Motor neuron (in vitro differentiated cells): Measurements from ENCODE around the gene TRMT61A. TPM values are rescaled to one million over a fixed set of nuclear protein-coding genes. Genes with fewer than 3 reads are reported as not detected.

ENCODE experiments used
- ATAC-seq, 8 experiments: fragments of 200-7000 bp; cut with Tn5 transposase; replicated peaks in 6 of 8; 2 replicates each; pipeline ENCODE4 v1.8.0; 2021; ENCODE audit warnings: mild to moderate bottlenecking in 8 of 8, moderate library complexity in 8 of 8
- H3K27ac ChIP-seq, 2 donors: fragments of 250-450 bp; sonication (Bioruptor Pico); 2 replicates each; pipeline ENCODE4 v1.9.0; 2021; ENCODE audit warnings: antibody characterized with exemption in 2 of 2, mild to moderate bottlenecking in 2 of 2, moderate library complexity in 1 of 2
- H3K4me1 ChIP-seq, 2 donors: fragments of 250-450 bp; sonication (Bioruptor Pico); replicated peaks in 1 of 2; 2 replicates each; pipeline ENCODE4 v1.6.1; 2021; ENCODE audit warnings: antibody characterized with exemption in 2 of 2, mild to moderate bottlenecking in 2 of 2, moderate library complexity in 1 of 2
- H3K4me3 ChIP-seq, 5 donors: fragments of 250-450 bp; sonication (Bioruptor Pico); 2 replicates each; pipeline ENCODE4 v1.9.0; 2021; ENCODE audit warnings: antibody characterized with exemption in 5 of 5, mild to moderate bottlenecking in 5 of 5, moderate library complexity in 4 of 5
- WGBS, 10 experiments: fragments of 450-650 bp; shearing (Covaris generic); methylation state at CpG; one replicate each; pipeline ENCODE4 v1.0.0; 2022; 5-methylcytosine and 5-hydroxymethylcytosine counted together
- in situ Hi-C, 9 experiments: fragments of 400-800 bp; cut with MboI; loops; one replicate each; pipeline ENCODE4 v1.15.0; 2021; ENCODE audit warnings: low sequenced_read_pairs in 9 of 9, low pct_unique_long_range_greater_than_20kb in 2 of 9; ENCODE audit not compliant: unreplicated experiment in 9 of 9
- total RNA-seq, 8 experiments: library from RNA; unstranded; fragments of 300-600 nt; gene quantifications; 2 replicates each; pipeline versions ENCODE4 v1.2.3 to v1.2.4, GENCODE V29; 2022

The TRMT61A gene
- total RNA-seq, 8 experiments from 2014 or later, result 5.3 to 14.6 (median 10.2) TPM

- Histone ChIP-seq H3K4me3 (no peak overlapping the region), H3K27ac (peak overlapping the region in 1 of 2 donors; percentile 44), H3K4me1 (peaks cover 0 to 8% of the 10 kb centered on the region in 2 donors)
- ATAC-seq, result peak; percentile 96 to 99 (median 99)
- WGBS, 10 experiments, result 0 to 58% (median 14%) methylated on average over 1 to 10 of the region's 17 CpGs; no CpG with 5 or more reads in 1 of the 10 experiments
- in situ Hi-C loops, result no loop called here
Measured at GRCh38 chr14:103500148-103500990, 28.6 kb upstream of the TRMT61A start.

- Histone ChIP-seq H3K4me3 (no peak overlapping the region), H3K4me1 (peaks cover 0 to 8% of the 10 kb centered on the region in 2 donors), H3K27ac (no peak overlapping the region)
- no peak for ATAC-seq
- 60 to 100% (median 97%) methylated on average over 1 to 9 of the region's 11 CpGs for WGBS, 10 experiments
- in situ Hi-C loops, result no loop called here
Measured at GRCh38 chr14:103501041-103501870, 27.7 kb upstream of the TRMT61A start.

- Histone ChIP-seq H3K27ac (no peak overlapping the region), H3K4me3 (no peak overlapping the region), H3K4me1 (peaks cover 0 to 8% of the 10 kb centered on the region in 2 donors)
- in situ Hi-C loops, result no loop called here
- 20 to 100% (median 91%) methylated on average over 1 to 6 of the region's 9 CpGs for WGBS, 10 experiments
- ATAC-seq, result no peak
Measured at GRCh38 chr14:103501921-103502669, 26.9 kb upstream of the TRMT61A start.

- 91 to 100% (median 98%) methylated on average over 1 to 16 of the region's 18 CpGs; no CpG with 5 or more reads in 2 of the 10 experiments for WGBS, 10 experiments
- H3K4me3 ChIP-seq, result no peak overlapping the region
- H3K4me1 ChIP-seq, result peaks cover 0 to 8% of the 10 kb centered on the region in 2 donors
- in situ Hi-C loops, result no loop called here
- ATAC-seq, result no peak
- H3K27ac ChIP-seq, result no peak overlapping the region
Measured at GRCh38 chr14:103502877-103503276, 26.1 kb upstream of the TRMT61A start.

- 92 to 100% (median 98%) methylated on average over 2 to 9 of the region's 12 CpGs; no CpG with 5 or more reads in 4 of the 10 experiments for WGBS, 10 experiments
- no peak overlapping the region for H3K27ac ChIP-seq
- ATAC-seq, result no peak
- peaks cover 0 to 8% of the 10 kb centered on the region in 2 donors for H3K4me1 ChIP-seq
- H3K4me3 ChIP-seq, result no peak overlapping the region
- in situ Hi-C loops, result no loop called here
Measured at GRCh38 chr14:103503296-103503695, 25.7 kb upstream of the TRMT61A start.

- in situ Hi-C loops, result no loop called here
- Histone ChIP-seq H3K27ac (no peak overlapping the region), H3K4me3 (no peak overlapping the region), H3K4me1 (peaks cover 0 to 6% of the 10 kb centered on the region in 2 donors)
- 78 to 100% (median 100%) methylated on average over 1 to 6 of the region's 8 CpGs; no CpG with 5 or more reads in 3 of the 10 experiments for WGBS, 10 experiments
- ATAC-seq, result peak in 1 of 8 experiments; percentile 32
Measured at GRCh38 chr14:103504991-103505565, 23.9 kb upstream of the TRMT61A start.

- ATAC-seq, result no peak
- in situ Hi-C loops, result no loop called here
- Histone ChIP-seq H3K4me1 (no peaks in the 10 kb centered on the region), H3K27ac (no peak overlapping the region), H3K4me3 (no peak overlapping the region)
- WGBS, 10 experiments, result 82 to 100% (median 100%) methylated on average over 1 to 3 of the region's 3 CpGs; no CpG with 5 or more reads in 3 of the 10 experiments
Measured at GRCh38 chr14:103507751-103508150, 21.2 kb upstream of the TRMT61A start.

GRCh38 chr14:103508521-103509329 lies 20.3 kb upstream of the TRMT61A start:
- ATAC-seq, result no peak
- Histone ChIP-seq H3K4me1 (no peaks in the 10 kb centered on the region), H3K27ac (no peak overlapping the region), H3K4me3 (no peak overlapping the region)
- 60 to 100% (median 89%) methylated on average over 1 to 12 of the region's 16 CpGs; no CpG with 5 or more reads in 1 of the 10 experiments for WGBS, 10 experiments
- in situ Hi-C loops, result no loop called here

GRCh38 chr14:103509864-103510723 lies 18.9 kb upstream of the TRMT61A start:
- no peaks in the 10 kb centered on the region for H3K4me1 ChIP-seq
- in situ Hi-C loops, result no loop called here
- 80 to 100% (median 93%) methylated on average over 1 to 7 of the region's 11 CpGs for WGBS, 10 experiments
- H3K27ac ChIP-seq, result no peak overlapping the region
- no peak for ATAC-seq
- no peak overlapping the region for H3K4me3 ChIP-seq

GRCh38 chr14:103510724-103511693 lies 18.0 kb upstream of the TRMT61A start:
- in situ Hi-C loops, result no loop called here
- WGBS, 10 experiments, result 78 to 100% (median 90%) methylated on average over 1 to 16 of the region's 26 CpGs; no CpG with 5 or more reads in 3 of the 10 experiments
- ATAC-seq, result no peak
- H3K4me3 ChIP-seq, result no peak overlapping the region
- no peaks in the 10 kb centered on the region for H3K4me1 ChIP-seq
- H3K27ac ChIP-seq, result no peak overlapping the region
